Measurements from ENCODE around the gene PCDHGB7. TPM values are rescaled to one million over a fixed set of nuclear protein-coding genes. Genes with fewer than 3 reads are reported as not detected.
A peak's percentile ranks its signal among the peaks of the same experiment; 100 is the strongest.
"Not testable (repeated sequence)": the region's sequence is repeated elsewhere in the genome, so short reads cannot be mapped to it uniquely, and the experiment has no call there.

The PCDHGB7 gene
- total RNA-seq, 1 donor from 2014 or later = 6.2 TPM

- DNase-seq (ENCODE audit: low read depth in 2 of 2) = peak; percentile 56 to 73
Measured at GRCh38 chr5:141397756-141398551, 19.5 kb upstream of the PCDHGB7 start, which contains the start of gene PCDHGB5. Gene PCDHGB5, plus strand, starts transcription at chr5:141397947. Its CDS starts 181 bp downstream, at chr5:141398128.

DNA sequence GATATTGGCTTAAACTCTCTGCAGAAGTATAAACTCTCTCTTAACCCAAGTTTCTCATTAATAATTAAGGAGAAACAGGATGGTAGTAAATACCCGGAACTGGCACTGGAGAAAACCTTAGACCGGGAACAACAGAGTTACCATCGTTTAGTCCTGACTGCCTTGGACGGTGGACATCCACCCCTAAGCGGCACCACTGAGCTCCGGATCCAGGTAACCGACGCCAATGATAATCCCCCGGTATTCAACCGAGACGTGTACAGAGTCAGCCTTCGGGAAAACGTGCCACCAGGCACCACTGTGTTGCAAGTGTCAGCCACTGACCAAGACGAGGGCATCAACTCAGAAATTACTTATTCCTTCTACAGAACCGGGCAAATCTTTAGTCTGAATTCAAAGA lies 18.9 kb upstream of the PCDHGB7 start:
- no peak for DNase-seq (ENCODE audit: low read depth in 2 of 2)

GRCh38 chr5:141399555-141400258 lies 17.8 kb upstream of the PCDHGB7 start:
- no peak for DNase-seq (ENCODE audit: low read depth in 2 of 2)

DNA sequence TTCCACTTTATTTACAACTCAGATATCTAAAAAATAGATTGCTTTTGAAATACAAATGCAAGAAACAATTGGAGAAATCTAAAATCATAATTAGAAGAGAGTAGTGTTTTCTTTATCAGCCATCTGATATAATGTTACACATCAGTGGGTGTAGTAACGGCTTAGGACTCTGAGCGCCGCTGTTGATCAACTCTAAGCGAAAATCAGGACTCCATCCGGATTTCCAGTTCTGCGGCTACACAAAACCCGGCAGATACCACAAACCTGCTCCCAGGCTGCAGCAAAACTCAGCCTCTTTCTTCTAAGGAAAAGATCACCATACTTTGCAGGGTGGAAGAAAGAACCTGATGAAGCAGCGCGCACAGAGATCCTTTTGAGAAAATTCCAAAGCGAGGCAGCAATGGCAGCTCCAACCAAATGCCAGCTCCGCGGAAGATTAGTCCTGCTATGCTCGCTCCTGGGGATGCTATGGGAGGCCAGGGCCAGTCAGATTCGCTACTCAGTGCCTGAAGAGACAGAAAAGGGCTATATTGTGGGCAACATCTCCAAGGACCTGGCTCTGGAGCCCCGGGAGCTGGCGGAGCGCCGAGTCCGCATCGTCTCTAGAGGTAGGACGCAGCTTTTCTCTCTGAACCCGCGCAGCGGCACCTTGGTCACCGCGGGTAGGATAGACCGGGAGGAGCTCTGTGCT lies 14.8 kb upstream of the PCDHGB7 start, which contains the start of gene PCDHGA9:
Gene PCDHGA9, plus strand, starts transcription at position 226 of the 691 bp plus-strand sequence. Its CDS starts 175 bp downstream, at position 401.
- peak; percentile 35 to 45 for DNase-seq (ENCODE audit: low read depth in 2 of 2)

GRCh38 chr5:141403387-141403786 lies 14.1 kb upstream of the PCDHGB7 start:
- DNase-seq (ENCODE audit: low read depth in 2 of 2) = no peak

DNA sequence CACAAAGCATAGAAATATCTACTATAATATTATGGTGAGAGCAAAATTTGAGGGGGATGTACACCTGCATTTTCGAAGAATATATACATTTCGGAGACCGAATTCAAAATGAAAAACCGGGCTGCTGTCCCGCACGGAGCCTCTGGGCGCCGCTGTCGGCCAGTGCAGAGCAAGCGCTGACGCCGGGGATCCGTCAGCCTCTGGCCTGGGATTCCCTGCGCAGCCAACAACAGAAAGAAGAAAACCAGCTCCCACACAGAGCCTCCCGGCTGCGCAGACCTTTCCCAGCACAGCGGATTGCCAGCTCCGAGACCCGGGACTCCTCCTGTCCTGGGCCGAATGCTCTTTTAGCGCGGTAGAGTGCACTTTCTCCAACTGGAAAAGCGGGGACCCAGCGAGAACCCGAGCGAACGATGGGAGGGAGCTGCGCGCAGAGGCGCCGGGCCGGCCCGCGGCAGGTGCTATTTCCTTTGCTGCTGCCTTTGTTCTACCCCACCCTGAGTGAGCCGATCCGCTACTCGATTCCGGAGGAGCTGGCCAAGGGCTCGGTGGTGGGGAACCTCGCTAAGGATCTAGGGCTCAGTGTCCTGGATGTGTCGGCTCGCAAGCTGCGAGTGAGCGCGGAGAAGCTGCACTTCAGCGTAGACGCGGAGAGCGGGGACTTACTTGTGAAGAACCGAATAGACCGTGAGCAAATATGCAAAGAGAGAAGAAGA lies 9.5 kb upstream of the PCDHGB7 start, which contains the start of gene PCDHGB6:
Gene PCDHGB6, plus strand, starts transcription at position 232 of the 716 bp plus-strand sequence. Its CDS starts 182 bp downstream, at position 414.
- peak; percentile 50 to 67 for DNase-seq (ENCODE audit: low read depth in 2 of 2)

DNA sequence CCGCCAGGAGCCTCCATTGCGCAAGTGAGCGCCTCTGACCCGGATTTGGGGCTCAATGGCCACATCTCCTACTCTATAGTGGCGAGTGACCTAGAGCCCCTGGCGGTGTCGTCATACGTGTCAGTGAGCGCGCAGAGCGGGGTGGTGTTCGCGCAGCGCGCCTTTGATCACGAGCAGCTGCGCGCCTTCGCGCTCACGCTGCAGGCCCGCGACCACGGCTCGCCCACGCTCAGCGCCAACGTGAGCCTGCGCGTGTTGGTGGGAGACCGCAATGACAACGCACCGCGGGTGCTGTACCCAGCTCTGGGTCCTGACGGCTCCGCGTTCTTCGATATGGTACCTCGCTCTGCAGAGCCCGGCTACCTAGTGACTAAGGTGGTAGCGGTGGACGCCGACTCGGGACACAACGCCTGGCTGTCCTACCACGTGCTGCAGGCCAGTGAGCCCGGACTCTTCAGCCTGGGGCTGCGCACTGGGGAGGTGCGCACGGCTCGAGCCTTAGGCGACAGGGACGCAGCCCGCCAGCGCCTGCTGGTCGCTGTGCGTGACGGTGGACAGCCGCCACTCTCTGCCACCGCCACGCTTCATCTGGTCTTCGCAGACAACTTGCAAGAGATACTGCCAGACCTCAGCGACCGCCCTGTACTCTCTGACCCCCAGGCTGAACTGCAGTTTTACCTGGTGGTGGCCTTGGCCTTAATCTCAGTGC lies 7.7 kb upstream of the PCDHGB7 start:
- no peak for DNase-seq (ENCODE audit: low read depth in 2 of 2)

- DNase-seq (ENCODE audit: low read depth in 2 of 2) = no peak
Measured at GRCh38 chr5:141411575-141411974, 5.9 kb upstream of the PCDHGB7 start.

- DNase-seq (ENCODE audit: low read depth in 2 of 2) = peak; percentile 78 to 79
Measured at GRCh38 chr5:141412854-141413539, 4.5 kb upstream of the PCDHGB7 start, which contains the start of gene PCDHGA10. Gene PCDHGA10, plus strand, starts transcription at chr5:141412987. Its CDS starts 189 bp downstream, at chr5:141413176.

DNA sequence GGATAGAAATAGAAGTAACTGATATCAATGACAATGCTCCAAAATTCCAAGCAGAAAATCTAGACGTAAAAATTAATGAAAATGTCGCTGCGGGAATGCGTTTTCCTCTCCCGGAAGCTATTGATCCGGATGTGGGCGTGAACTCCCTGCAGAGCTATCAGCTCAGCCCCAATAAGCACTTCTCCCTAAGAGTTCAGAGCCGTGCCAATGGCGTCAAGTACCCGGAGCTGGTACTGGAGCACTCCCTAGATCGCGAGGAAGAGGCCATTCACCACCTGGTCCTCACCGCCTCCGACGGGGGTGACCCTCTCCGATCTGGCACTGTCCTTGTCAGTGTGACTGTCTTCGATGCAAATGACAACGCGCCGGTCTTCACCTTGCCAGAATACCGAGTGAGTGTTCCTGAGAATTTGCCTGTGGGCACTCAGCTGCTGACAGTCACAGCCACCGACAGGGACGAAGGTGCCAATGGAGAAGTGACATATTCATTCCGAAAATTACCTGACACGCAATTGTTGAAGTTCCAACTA lies 3.9 kb upstream of the PCDHGB7 start:
- DNase-seq (ENCODE audit: low read depth in 2 of 2) = no peak

GRCh38 chr5:141414548-141415274 lies 2.8 kb upstream of the PCDHGB7 start:
- DNase-seq (ENCODE audit: low read depth in 2 of 2) = not testable (repeated sequence)

GRCh38 chr5:141415275-141415618 lies 2.2 kb upstream of the PCDHGB7 start:
- DNase-seq (ENCODE audit: low read depth in 2 of 2) = not testable (repeated sequence)

- DNase-seq (ENCODE audit: low read depth in 2 of 2) = no peak
Measured at GRCh38 chr5:141419074-141419880, 1.8 kb downstream of the PCDHGB7 start.

GRCh38 chr5:141420855-141421488 lies 3.5 kb downstream of the PCDHGB7 start, which contains the start of gene PCDHGA11:
Gene PCDHGA11, plus strand, starts transcription at chr5:141421051. Its CDS starts 177 bp downstream, at chr5:141421228.
- peak; percentile 54 to 72 for DNase-seq (ENCODE audit: low read depth in 2 of 2)

DNA sequence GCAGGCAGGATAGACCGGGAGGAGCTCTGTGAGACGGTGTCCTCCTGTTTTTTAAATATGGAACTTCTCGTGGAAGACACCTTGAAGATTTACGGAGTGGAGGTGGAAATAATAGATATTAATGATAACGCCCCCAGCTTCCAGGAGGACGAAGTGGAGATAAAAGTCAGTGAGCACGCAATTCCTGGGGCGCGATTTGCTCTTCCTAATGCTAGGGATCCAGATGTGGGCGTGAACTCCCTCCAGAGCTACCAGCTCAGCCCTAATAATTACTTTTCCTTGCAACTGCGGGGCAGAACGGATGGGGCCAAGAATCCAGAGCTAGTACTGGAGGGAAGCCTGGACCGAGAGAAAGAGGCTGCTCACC lies 4.0 kb downstream of the PCDHGB7 start:
- no peak for DNase-seq (ENCODE audit: low read depth in 2 of 2)

DNA sequence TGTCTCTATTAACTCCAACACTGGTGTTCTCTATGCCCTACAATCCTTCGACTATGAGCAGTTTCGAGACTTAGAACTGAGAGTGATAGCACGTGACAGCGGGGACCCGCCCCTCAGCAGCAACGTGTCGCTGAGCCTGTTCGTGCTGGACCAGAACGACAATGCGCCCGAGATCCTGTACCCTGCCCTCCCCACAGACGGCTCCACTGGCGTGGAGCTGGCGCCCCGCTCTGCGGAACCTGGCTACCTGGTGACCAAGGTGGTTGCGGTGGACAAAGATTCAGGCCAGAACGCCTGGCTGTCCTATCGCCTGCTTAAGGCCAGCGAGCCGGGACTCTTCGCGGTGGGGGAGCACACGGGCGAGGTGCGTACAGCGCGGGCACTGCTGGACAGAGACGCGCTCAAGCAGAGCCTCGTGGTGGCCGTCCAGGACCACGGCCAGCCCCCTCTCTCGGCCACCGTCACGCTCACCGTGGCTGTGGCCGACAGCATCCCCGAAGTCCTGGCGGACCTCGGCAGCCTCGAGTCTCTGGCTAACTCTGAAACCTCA lies 5.3 kb downstream of the PCDHGB7 start:
- DNase-seq (ENCODE audit: low read depth in 2 of 2) = no peak

GRCh38 chr5:141427783-141428426 lies 10.4 kb downstream of the PCDHGB7 start:
- DNase-seq (ENCODE audit: low read depth in 2 of 2) = no peak
